Osteoblast (primary cell): ENCODE data around the gene HSPB6. TPM values are rescaled to one million over a fixed set of nuclear protein-coding genes. Genes with fewer than 3 reads are reported as not detected.
A peak's percentile ranks its signal among the peaks of the same experiment; 100 is the strongest.
"Not testable (repeated sequence)": the region's sequence is repeated elsewhere in the genome, so short reads cannot be mapped to it uniquely, and the experiment has no call there.

Source experiments
- DNase-seq: peaks from one replicate; pipeline ENCODE4 v3.0.0; 2011; ENCODE audit warnings: low spot score, mixed read lengths; ENCODE audit not compliant: insufficient read length; ENCODE audit errors: missing footprints
- H2AFZ ChIP-seq: 2 replicates; pipeline ENCODE4 v1.6.0; 2011; ENCODE audit warnings: mild to moderate bottlenecking, low read length
- H3K27ac ChIP-seq: 2 replicates; pipeline ENCODE4 v1.5.1; 2011; ENCODE audit warnings: mild to moderate bottlenecking, low read depth, low read length, moderate library complexity
- H3K27me3 ChIP-seq: 2 replicates; pipeline ENCODE4 v1.6.0; 2012; ENCODE audit warnings: mild to moderate bottlenecking, control low read depth, inconsistent platforms, low read length, moderate library complexity; ENCODE audit not compliant: insufficient read depth
- H3K36me3 ChIP-seq: 2 replicates; pipeline ENCODE4 v1.5.1; 2011; ENCODE audit warnings: mild to moderate bottlenecking, low read length, control low read depth, moderate library complexity; ENCODE audit not compliant: insufficient read depth
- H3K4me1 ChIP-seq: 2 replicates; pipeline ENCODE4 v1.5.1; 2011; ENCODE audit warnings: mild to moderate bottlenecking, low read length, control low read depth, moderate library complexity; ENCODE audit not compliant: insufficient read depth
- H3K4me2 ChIP-seq: 2 replicates; pipeline ENCODE4 v1.6.0; 2011; ENCODE audit warnings: mild to moderate bottlenecking, low read length; ENCODE audit not compliant: insufficient read depth
- H3K4me3 ChIP-seq: fragments of 200-600 bp; sonication (generic); 3 replicates; pipeline ENCODE4 v1.5.1; 2012; ENCODE audit warnings: mild to moderate bottlenecking, low read length, inconsistent platforms; ENCODE audit not compliant: insufficient read depth
- H3K79me2 ChIP-seq: 2 replicates; pipeline ENCODE4 v1.6.0; 2012; ENCODE audit warnings: mild to moderate bottlenecking, low read length, control low read depth, inconsistent platforms; ENCODE audit not compliant: insufficient read depth
- H3K9me3 ChIP-seq: 2 replicates; pipeline ENCODE4 v1.5.1; 2011; ENCODE audit warnings: low read depth, low read length, control low read depth
- H4K20me1 ChIP-seq: 2 replicates; pipeline ENCODE4 v1.6.0; 2012; ENCODE audit warnings: mild to moderate bottlenecking, low read length, control low read depth; ENCODE audit not compliant: insufficient read depth
- total RNA-seq: library from RNA; depleted of rRNA; stranded (reverse); fragments of >200 nt; gene quantifications from 2 replicates; pipeline ENCODE4 v1.2.3, GENCODE V29; 2012
- TF ChIP-seq, protein P1 (sequence below): IDR thresholded peaks from 2 replicates; pipeline ENCODE4 v1.5.1; 2011; ENCODE audit warnings: mild to moderate bottlenecking, low read depth, low read length, moderate library complexity; ENCODE audit errors: extremely low read depth

The HSPB6 gene
- total RNA-seq, 1 donor: 14.5 TPM

DNA sequence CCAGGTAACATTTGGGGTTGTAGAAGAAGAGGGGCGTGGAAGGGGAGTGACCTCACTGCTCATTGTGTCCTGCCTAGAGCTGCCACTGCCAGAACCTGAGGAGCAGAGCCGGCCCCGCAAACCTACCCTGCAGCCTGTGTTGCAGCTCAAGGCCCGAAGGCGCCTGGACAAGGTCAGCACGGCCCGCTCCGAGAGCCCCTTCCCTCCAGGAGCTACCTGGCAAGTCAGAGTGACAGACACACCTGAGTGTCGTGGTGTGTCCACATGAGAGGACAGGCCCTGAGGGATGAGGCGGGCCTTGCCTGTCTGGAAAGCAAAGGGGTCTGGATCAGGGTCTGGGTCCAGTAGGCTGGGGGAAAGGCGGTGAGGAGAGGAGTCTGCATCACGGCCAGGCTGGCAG, 32.3 kb downstream of the HSPB6 start:
- Histone ChIP-seq H3K36me3 (peaks cover 82% of the 10 kb centered on the region), H3K9me3 (no peaks in the 10 kb centered on the region), H3K4me1 (no peaks in the 10 kb centered on the region), H3K27ac (no peak overlapping the region), H3K79me2 (peaks cover 32% of the 10 kb centered on the region), H3K4me2 (no peak overlapping the region), H4K20me1 (peaks cover 16% of the 10 kb centered on the region), H3K4me3 (no peak overlapping the region), H2AFZ (no peak overlapping the region), H3K27me3 (no peaks in the 10 kb centered on the region)
- TF ChIP-seq, protein P1, sequence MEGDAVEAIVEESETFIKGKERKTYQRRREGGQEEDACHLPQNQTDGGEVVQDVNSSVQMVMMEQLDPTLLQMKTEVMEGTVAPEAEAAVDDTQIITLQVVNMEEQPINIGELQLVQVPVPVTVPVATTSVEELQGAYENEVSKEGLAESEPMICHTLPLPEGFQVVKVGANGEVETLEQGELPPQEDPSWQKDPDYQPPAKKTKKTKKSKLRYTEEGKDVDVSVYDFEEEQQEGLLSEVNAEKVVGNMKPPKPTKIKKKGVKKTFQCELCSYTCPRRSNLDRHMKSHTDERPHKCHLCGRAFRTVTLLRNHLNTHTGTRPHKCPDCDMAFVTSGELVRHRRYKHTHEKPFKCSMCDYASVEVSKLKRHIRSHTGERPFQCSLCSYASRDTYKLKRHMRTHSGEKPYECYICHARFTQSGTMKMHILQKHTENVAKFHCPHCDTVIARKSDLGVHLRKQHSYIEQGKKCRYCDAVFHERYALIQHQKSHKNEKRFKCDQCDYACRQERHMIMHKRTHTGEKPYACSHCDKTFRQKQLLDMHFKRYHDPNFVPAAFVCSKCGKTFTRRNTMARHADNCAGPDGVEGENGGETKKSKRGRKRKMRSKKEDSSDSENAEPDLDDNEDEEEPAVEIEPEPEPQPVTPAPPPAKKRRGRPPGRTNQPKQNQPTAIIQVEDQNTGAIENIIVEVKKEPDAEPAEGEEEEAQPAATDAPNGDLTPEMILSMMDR: no peak
- DNase-seq: peak; percentile 66

DNA sequence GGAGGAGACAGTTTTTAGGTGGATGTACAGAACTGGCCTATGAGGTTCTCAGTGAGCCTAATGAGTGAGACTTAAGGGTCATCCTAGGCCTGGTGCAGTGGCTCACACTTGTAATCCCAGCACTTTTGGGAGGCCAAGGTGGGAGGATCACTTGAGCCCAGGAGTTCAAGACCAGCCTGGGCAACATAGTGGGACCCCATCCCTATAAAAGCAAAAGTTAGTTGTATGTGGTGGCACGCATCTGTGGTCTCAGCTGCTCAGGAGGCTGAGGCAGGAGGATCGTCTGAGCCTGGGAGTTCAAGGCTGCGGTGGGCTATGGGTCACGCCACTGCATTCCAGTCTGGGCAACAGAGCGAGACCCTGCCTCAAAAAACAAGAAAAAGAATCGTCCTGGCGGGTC, 32.7 kb downstream of the HSPB6 start:
- peaks cover 78% of the 10 kb centered on the region for H3K36me3 ChIP-seq
- not testable (repeated sequence) for H3K27ac ChIP-seq, H3K4me3 ChIP-seq, H3K27me3 ChIP-seq, H2AFZ ChIP-seq, H3K9me3 ChIP-seq, DNase-seq, H3K4me1 ChIP-seq, H3K4me2 ChIP-seq
- peaks cover 36% of the 10 kb centered on the region for H3K79me2 ChIP-seq
- H4K20me1 ChIP-seq: peaks cover 20% of the 10 kb centered on the region

DNA sequence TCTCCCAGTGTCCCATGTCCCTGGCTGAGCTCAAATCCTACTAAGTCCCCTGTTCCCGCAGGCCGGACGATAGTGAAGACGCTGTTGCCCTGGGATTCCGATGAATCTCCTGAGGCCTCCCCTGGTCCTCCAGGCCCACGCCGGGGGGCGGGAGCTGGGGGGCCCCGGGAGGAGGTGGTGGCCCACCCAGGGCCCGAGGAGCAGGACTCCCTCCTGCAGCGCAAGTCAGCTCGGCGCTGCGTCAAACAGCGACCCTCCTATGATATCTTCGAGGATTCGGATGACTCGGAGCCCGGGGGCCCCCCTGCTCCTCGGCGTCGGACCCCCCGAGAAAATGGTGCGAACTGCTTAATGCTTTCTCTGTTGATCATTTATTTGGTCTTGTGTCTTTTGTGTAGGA, 33.2 kb downstream of the HSPB6 start:
- H3K4me1 ChIP-seq: peaks cover 7% of the 10 kb centered on the region
- H3K27ac ChIP-seq: no peak overlapping the region
- H3K4me2 ChIP-seq: no peak overlapping the region
- no peak overlapping the region for H2AFZ ChIP-seq
- H3K79me2 ChIP-seq: peaks cover 41% of the 10 kb centered on the region
- no peaks in the 10 kb centered on the region for H3K27me3 ChIP-seq
- no peaks in the 10 kb centered on the region for H3K9me3 ChIP-seq
- H3K36me3 ChIP-seq: peaks cover 73% of the 10 kb centered on the region
- no peak for DNase-seq
- TF ChIP-seq, protein P1: no peak
- peaks cover 25% of the 10 kb centered on the region for H4K20me1 ChIP-seq
- H3K4me3 ChIP-seq: no peak overlapping the region

DNA sequence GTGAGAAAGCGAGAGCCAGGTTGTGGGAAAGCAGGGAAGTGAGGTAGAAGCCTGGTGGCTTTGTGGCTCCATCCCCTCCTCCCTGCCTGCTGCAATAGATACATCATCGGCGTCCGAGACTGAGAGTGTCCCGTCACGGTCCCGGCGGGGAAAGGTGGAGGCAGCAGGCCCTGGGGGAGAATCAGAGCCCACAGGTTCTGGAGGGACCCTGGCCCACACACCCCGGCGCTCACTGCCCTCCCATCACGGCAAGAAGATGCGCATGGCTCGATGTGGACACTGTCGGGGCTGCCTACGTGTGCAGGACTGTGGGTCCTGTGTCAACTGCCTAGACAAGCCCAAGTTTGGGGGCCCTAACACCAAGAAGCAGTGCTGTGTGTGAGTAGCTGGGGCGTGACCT, 33.9 kb downstream of the HSPB6 start:
- H3K79me2 ChIP-seq: peaks cover 46% of the 10 kb centered on the region
- TF ChIP-seq, protein P1: no peak
- DNase-seq: peak; percentile 68
- H3K4me3 ChIP-seq: no peak overlapping the region
- no peaks in the 10 kb centered on the region for H3K27me3 ChIP-seq
- peaks cover 67% of the 10 kb centered on the region for H3K36me3 ChIP-seq
- peaks cover 28% of the 10 kb centered on the region for H4K20me1 ChIP-seq
- peaks cover 8% of the 10 kb centered on the region for H3K4me1 ChIP-seq
- no peak overlapping the region for H3K4me2 ChIP-seq
- H3K27ac ChIP-seq: no peak overlapping the region
- H2AFZ ChIP-seq: no peak overlapping the region
- no peaks in the 10 kb centered on the region for H3K9me3 ChIP-seq
